BE2C (cell line): ENCODE results near the gene SLBP.

Source experiments
- DNase-seq: peaks from one replicate; pipeline ENCODE4 v3.0.0-alpha.2; 2020
- H3K27me3 ChIP-seq: fragments of 250-450 bp; sonication (Bioruptor Pico); 2 replicates; pipeline ENCODE4 v1.5.1; 2020; ENCODE audit warnings: mild to moderate bottlenecking
- H3K36me3 ChIP-seq: fragments of 250-450 bp; sonication (Bioruptor Pico); 2 replicates; pipeline ENCODE4 v1.5.1; 2020; ENCODE audit warnings: mild to moderate bottlenecking
- H3K4me1 ChIP-seq: fragments of 250-450 bp; sonication (Bioruptor Pico); 2 replicates; pipeline ENCODE4 v1.5.1; 2020
- H3K4me3 ChIP-seq: 2 replicates; pipeline ENCODE4 v1.5.1; 2011; ENCODE audit warnings: low read depth, low read length
- H3K9me3 ChIP-seq: fragments of 250-450 bp; sonication (Bioruptor Pico); 2 replicates; pipeline ENCODE4 v1.5.1; 2020
- TF ChIP-seq, protein P1 (sequence below): IDR thresholded peaks from 2 replicates; pipeline ENCODE4 v1.5.1; 2012; ENCODE audit warnings: mild to moderate bottlenecking, low read depth, low read length

The SLBP gene

GRCh38 chr4:1735215-1735614 is 23.1 kb upstream of the SLBP start:
- TF ChIP-seq, protein P1, sequence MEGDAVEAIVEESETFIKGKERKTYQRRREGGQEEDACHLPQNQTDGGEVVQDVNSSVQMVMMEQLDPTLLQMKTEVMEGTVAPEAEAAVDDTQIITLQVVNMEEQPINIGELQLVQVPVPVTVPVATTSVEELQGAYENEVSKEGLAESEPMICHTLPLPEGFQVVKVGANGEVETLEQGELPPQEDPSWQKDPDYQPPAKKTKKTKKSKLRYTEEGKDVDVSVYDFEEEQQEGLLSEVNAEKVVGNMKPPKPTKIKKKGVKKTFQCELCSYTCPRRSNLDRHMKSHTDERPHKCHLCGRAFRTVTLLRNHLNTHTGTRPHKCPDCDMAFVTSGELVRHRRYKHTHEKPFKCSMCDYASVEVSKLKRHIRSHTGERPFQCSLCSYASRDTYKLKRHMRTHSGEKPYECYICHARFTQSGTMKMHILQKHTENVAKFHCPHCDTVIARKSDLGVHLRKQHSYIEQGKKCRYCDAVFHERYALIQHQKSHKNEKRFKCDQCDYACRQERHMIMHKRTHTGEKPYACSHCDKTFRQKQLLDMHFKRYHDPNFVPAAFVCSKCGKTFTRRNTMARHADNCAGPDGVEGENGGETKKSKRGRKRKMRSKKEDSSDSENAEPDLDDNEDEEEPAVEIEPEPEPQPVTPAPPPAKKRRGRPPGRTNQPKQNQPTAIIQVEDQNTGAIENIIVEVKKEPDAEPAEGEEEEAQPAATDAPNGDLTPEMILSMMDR = no peak
- no peak for DNase-seq
- Histone ChIP-seq H3K9me3 (no peaks in the 10 kb centered on the region; the same call in 1 of the 2 replicates), H3K27me3 (no peaks in the 10 kb centered on the region), H3K36me3 (peaks cover 87% of the 10 kb centered on the region), H3K4me3 (no peak overlapping the region), H3K4me1 (no peaks in the 10 kb centered on the region)

- no peaks in the 10 kb centered on the region for H3K9me3 ChIP-seq
- no peaks in the 10 kb centered on the region for H3K27me3 ChIP-seq
- H3K36me3 ChIP-seq = peaks cover 89% of the 10 kb centered on the region
- TF ChIP-seq, protein P1 = no peak
- DNase-seq = no peak
- H3K4me1 ChIP-seq = peaks cover 2% of the 10 kb centered on the region; the same call in 1 of the 2 replicates
- no peak overlapping the region for H3K4me3 ChIP-seq
These were observed 20.8 kb upstream of the SLBP start for GRCh38 chr4:1732911-1733310.

GRCh38 chr4:1731180-1731579 is 19.1 kb upstream of the SLBP start:
- DNase-seq = no peak
- Histone ChIP-seq H3K4me1 (peaks cover 2% of the 10 kb centered on the region; the same call in 1 of the 2 replicates), H3K9me3 (no peaks in the 10 kb centered on the region), H3K36me3 (peaks cover 90% of the 10 kb centered on the region), H3K4me3 (no peak overlapping the region), H3K27me3 (no peaks in the 10 kb centered on the region)
- TF ChIP-seq, protein P1 = no peak

- no peak for DNase-seq
- TF ChIP-seq, protein P1 = no peak
- peaks cover 90% of the 10 kb centered on the region for H3K36me3 ChIP-seq
- no peak overlapping the region for H3K4me3 ChIP-seq
- H3K27me3 ChIP-seq = no peaks in the 10 kb centered on the region
- H3K4me1 ChIP-seq = peaks cover 2% of the 10 kb centered on the region; the same call in 1 of the 2 replicates
- no peaks in the 10 kb centered on the region for H3K9me3 ChIP-seq
These were observed 18.5 kb upstream of the SLBP start for GRCh38 chr4:1730532-1731135.

GRCh38 chr4:1728061-1728980 is 16.2 kb upstream of the SLBP start:
- DNase-seq = no peak
- TF ChIP-seq, protein P1 = no peak
- H3K4me1 ChIP-seq = peaks cover 2% of the 10 kb centered on the region; the same call in 1 of the 2 replicates
- no peak overlapping the region for H3K4me3 ChIP-seq
- no peaks in the 10 kb centered on the region for H3K27me3 ChIP-seq
- H3K9me3 ChIP-seq = no peaks in the 10 kb centered on the region
- peaks cover 86% of the 10 kb centered on the region for H3K36me3 ChIP-seq
